BE2C (cell line): ENCODE data around the gene ABLIM2.

Experiments
- DNase-seq: peaks from one replicate; pipeline ENCODE4 v3.0.0-alpha.2; 2020
- H3K27me3 ChIP-seq: fragments of 250-450 bp; sonication (Bioruptor Pico); 2 replicates; pipeline ENCODE4 v1.5.1; 2020; ENCODE audit warnings: mild to moderate bottlenecking
- H3K36me3 ChIP-seq: fragments of 250-450 bp; sonication (Bioruptor Pico); 2 replicates; pipeline ENCODE4 v1.5.1; 2020; ENCODE audit warnings: mild to moderate bottlenecking
- H3K4me1 ChIP-seq: fragments of 250-450 bp; sonication (Bioruptor Pico); 2 replicates; pipeline ENCODE4 v1.5.1; 2020
- H3K4me3 ChIP-seq: 2 replicates; pipeline ENCODE4 v1.5.1; 2011; ENCODE audit warnings: low read depth, low read length
- H3K9me3 ChIP-seq: fragments of 250-450 bp; sonication (Bioruptor Pico); 2 replicates; pipeline ENCODE4 v1.5.1; 2020
- TF ChIP-seq, protein P1 (sequence below): IDR thresholded peaks from 2 replicates; pipeline ENCODE4 v1.5.1; 2012; ENCODE audit warnings: mild to moderate bottlenecking, low read depth, low read length

ABLIM2 gene

GRCh38 chr4:8039853-8040252 is 118.8 kb downstream of the ABLIM2 start:
- no peaks in the 10 kb centered on the region for H3K36me3 ChIP-seq
- peaks cover 12% of the 10 kb centered on the region for H3K4me1 ChIP-seq
- TF ChIP-seq, protein P1, sequence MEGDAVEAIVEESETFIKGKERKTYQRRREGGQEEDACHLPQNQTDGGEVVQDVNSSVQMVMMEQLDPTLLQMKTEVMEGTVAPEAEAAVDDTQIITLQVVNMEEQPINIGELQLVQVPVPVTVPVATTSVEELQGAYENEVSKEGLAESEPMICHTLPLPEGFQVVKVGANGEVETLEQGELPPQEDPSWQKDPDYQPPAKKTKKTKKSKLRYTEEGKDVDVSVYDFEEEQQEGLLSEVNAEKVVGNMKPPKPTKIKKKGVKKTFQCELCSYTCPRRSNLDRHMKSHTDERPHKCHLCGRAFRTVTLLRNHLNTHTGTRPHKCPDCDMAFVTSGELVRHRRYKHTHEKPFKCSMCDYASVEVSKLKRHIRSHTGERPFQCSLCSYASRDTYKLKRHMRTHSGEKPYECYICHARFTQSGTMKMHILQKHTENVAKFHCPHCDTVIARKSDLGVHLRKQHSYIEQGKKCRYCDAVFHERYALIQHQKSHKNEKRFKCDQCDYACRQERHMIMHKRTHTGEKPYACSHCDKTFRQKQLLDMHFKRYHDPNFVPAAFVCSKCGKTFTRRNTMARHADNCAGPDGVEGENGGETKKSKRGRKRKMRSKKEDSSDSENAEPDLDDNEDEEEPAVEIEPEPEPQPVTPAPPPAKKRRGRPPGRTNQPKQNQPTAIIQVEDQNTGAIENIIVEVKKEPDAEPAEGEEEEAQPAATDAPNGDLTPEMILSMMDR = no peak
- no peaks in the 10 kb centered on the region for H3K27me3 ChIP-seq
- no peaks in the 10 kb centered on the region for H3K9me3 ChIP-seq
- DNase-seq = no peak
- no peak overlapping the region for H3K4me3 ChIP-seq

GRCh38 chr4:8039290-8039689 is 119.3 kb downstream of the ABLIM2 start:
- Histone ChIP-seq H3K9me3 (no peaks in the 10 kb centered on the region), H3K4me3 (no peak overlapping the region), H3K4me1 (peaks cover 12% of the 10 kb centered on the region), H3K27me3 (no peaks in the 10 kb centered on the region), H3K36me3 (no peaks in the 10 kb centered on the region)
- TF ChIP-seq, protein P1 = no peak
- peak; percentile 83 for DNase-seq

GRCh38 chr4:8038719-8039251 is 119.8 kb downstream of the ABLIM2 start:
- Histone ChIP-seq H3K9me3 (no peaks in the 10 kb centered on the region), H3K4me3 (no peak overlapping the region), H3K36me3 (no peaks in the 10 kb centered on the region), H3K4me1 (peaks cover 12% of the 10 kb centered on the region), H3K27me3 (no peaks in the 10 kb centered on the region)
- TF ChIP-seq, protein P1 = no peak
- DNase-seq = no peak

DNA sequence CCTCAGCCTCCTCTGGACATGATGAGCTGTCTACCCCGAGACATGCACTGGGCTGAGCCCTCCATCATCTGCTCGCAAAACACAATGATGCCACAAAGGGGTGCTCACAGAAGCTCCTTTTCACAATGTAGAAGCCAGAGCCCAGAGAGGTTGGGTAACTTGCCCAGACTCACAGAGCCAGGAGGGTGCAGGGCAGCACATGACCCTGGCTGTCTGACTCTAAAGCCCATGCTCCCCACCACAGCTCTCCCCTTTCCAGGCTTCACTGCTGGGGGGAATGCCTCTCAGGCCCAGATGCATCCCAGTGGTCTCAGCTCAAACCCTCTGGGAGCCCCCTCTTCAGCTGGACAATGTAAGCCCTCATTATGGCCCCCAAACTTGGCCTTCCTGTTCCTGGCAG is 120.5 kb downstream of the ABLIM2 start:
- TF ChIP-seq, protein P1 = no peak
- H3K36me3 ChIP-seq = no peaks in the 10 kb centered on the region

DNA sequence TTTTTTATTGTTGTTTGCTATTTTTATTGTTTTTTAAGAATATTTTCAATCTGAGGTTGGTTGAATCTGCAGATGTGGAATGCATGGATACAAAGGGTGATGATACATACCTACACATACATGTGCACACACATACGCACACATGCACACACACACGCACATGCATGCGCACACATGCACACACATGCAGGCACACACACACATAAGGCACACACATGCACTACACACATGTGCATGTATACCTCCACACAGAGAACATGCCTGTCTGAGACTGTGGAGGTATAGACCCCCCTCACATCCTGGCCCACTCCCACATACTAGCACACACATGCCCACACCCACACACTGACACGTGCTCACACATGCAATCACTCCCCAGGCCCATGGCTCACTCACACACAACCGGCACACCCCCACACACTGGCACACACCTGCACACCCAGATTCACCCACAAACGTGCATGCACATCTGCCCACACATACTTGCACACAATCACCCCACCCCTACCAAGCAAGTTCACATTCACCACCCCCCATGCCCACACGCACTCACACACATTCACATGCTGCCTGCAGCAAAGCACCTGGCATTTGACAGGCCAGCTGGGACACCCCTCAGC is 121.4 kb downstream of the ABLIM2 start:
- Histone ChIP-seq H3K4me3 (no peak overlapping the region), H3K36me3 (no peaks in the 10 kb centered on the region), H3K9me3 (no peaks in the 10 kb centered on the region), H3K4me1 (peaks cover 12% of the 10 kb centered on the region), H3K27me3 (no peaks in the 10 kb centered on the region)
- DNase-seq = no peak
- TF ChIP-seq, protein P1 = no peak

More for the DNA sequence above, 120.5 kb downstream of the ABLIM2 start:
- Histone ChIP-seq H3K9me3 (no peaks in the 10 kb centered on the region), H3K4me3 (no peak overlapping the region), H3K4me1 (peaks cover 12% of the 10 kb centered on the region), H3K27me3 (no peaks in the 10 kb centered on the region)
- DNase-seq = no peak

- Histone ChIP-seq H3K4me3 (no peak overlapping the region), H3K9me3 (no peaks in the 10 kb centered on the region), H3K36me3 (no peaks in the 10 kb centered on the region), H3K4me1 (peaks cover 12% of the 10 kb centered on the region), H3K27me3 (no peaks in the 10 kb centered on the region)
- no peak for DNase-seq
- TF ChIP-seq, protein P1 = no peak
Observed at GRCh38 chr4:8035371-8035780, 123.2 kb downstream of the ABLIM2 start.
